K562 (cell line): ENCODE measurements around the gene BRMS1. TPM values are rescaled to one million over a fixed set of nuclear protein-coding genes. Genes with fewer than 3 reads are reported as not detected.

Experiments
- ATAC-seq: fragments of 200-7000 bp; cut with Tn5 transposase; 3 replicates; pipeline ENCODE4 v1.9.1; 2020; ENCODE audit warnings: moderate library complexity
- BruUV-seq: library from RNA; stranded (reverse); fragments of 400-500 nt; replicated peaks from 2 replicates; lab custom pipeline; 2021; lab: Mats Ljungman, UMichigan
- CTCF ChIA-PET: fragments of 300-600 bp; formaldehyde crosslinking; extraction: SDS; loops from one replicate; lab custom pipeline; 2021; ENCODE audit warnings: low intra/inter-chr PET ratio; lab: Yijun Ruan, JAX
- POLR2A ChIA-PET: fragments of 300-600, 350-650 bp; sonication (Branson Sonifier 250); formaldehyde crosslinking; extraction: SDS; loops from one replicate; lab custom pipeline; 2021; ENCODE audit warnings: antibody characterized with exemption, inconsistent platforms; lab: Yijun Ruan, JAX
- DNase-seq, 4 experiments: peaks; one replicate each; pipeline versions ENCODE4 v3.0.0 to v3.0.0-alpha.2; 2011 to 2018; ENCODE audit warnings: low spot score in 3 of 4, mixed read lengths in 3 of 4; ENCODE audit errors: extremely low read depth in 1 of 4
- FAIRE-seq: peaks from 2 replicates; lab custom pipeline; 2011; peaks lifted over from hg19 to GRCh38; lab: Jason Lieb, UNC
- H2AFZ ChIP-seq: 2 replicates; pipeline ENCODE4 v1.6.0; 2011; ENCODE audit warnings: low read depth, low read length, control low read depth, inconsistent platforms
- H3K27ac ChIP-seq: fragments of 200-600 bp; 3 replicates; pipeline ENCODE4 v1.8.0; 2011; ENCODE audit warnings: low read depth, mild to moderate bottlenecking, control low read depth, inconsistent platforms, low read length, moderate library complexity, mixed read lengths; ENCODE audit errors: extremely low read depth
- H3K27me3 ChIP-seq, 2 experiments: fragments of 300-600 bp in 1 of 2; 2 replicates in 1 of 2; 3 replicates in 1 of 2; pipeline versions ENCODE4 v1.6.0 to v1.8.0; 2011; ENCODE audit warnings: inconsistent platforms in 2 of 2, low read length in 2 of 2, mild to moderate bottlenecking in 1 of 2, mixed read lengths in 1 of 2, moderate library complexity in 1 of 2; ENCODE audit not compliant: control insufficient read depth in 2 of 2, insufficient read depth in 2 of 2
- H3K36me3 ChIP-seq: fragments of 300-600 bp; 3 replicates; pipeline ENCODE4 v1.8.0; 2011; ENCODE audit warnings: mild to moderate bottlenecking, low read length, inconsistent platforms; ENCODE audit not compliant: control insufficient read depth, insufficient read depth
- H3K4me1 ChIP-seq, 2 experiments: fragments of 200-600 bp in 1 of 2; replicated peaks in 1 of 2; 2 replicates in 1 of 2; 3 replicates in 1 of 2; pipeline versions ENCODE4 v1.5.1 to v1.8.0; 2011; ENCODE audit warnings: inconsistent platforms in 2 of 2, low read length in 2 of 2, mild to moderate bottlenecking in 1 of 2, mixed read lengths in 1 of 2, moderate library complexity in 1 of 2; ENCODE audit not compliant: control insufficient read depth in 2 of 2, insufficient read depth in 2 of 2
- H3K4me2 ChIP-seq: 2 replicates; pipeline ENCODE4 v1.6.1; 2011; ENCODE audit warnings: low read length, control low read depth, inconsistent platforms, mixed read lengths; ENCODE audit not compliant: insufficient read depth
- H3K4me3 ChIP-seq: fragments of 200-600 bp; sonication (generic), shearing (Covaris generic); 2 replicates; pipeline ENCODE4 v1.5.1; 2016; ENCODE audit warnings: control low read depth, inconsistent platforms
- H3K79me2 ChIP-seq: fragments of 200-600 bp; 3 replicates; pipeline ENCODE4 v1.8.0; 2011; ENCODE audit warnings: low read length, inconsistent platforms; ENCODE audit not compliant: control insufficient read depth, insufficient read depth
- H3K9ac ChIP-seq, 2 experiments: 2 replicates each; pipeline versions ENCODE4 v1.6.0 to v1.6.1; 2011; ENCODE audit warnings: low read depth in 2 of 2, low read length in 2 of 2, control low read depth in 1 of 2, inconsistent platforms in 1 of 2, mild to moderate bottlenecking in 1 of 2, mixed read lengths in 1 of 2; ENCODE audit not compliant: insufficient read depth in 1 of 2
- H3K9me1 ChIP-seq: one replicate; pipeline ENCODE4 v1.6.0; 2011; ENCODE audit warnings: inconsistent platforms, mild to moderate bottlenecking, low read length, moderate library complexity; ENCODE audit not compliant: control insufficient read depth, insufficient read depth
- H3K9me3 ChIP-seq: replicated peaks from 2 replicates; pipeline ENCODE4 v1.5.1; 2011; ENCODE audit warnings: low read depth, low read length, inconsistent platforms; ENCODE audit not compliant: control insufficient read depth, insufficient read depth
- H4K20me1 ChIP-seq: replicated peaks from 2 replicates; pipeline ENCODE4 v1.6.1; 2011; ENCODE audit warnings: low read length, inconsistent platforms, mixed read lengths; ENCODE audit not compliant: control insufficient read depth, insufficient read depth
- CHCHD3 ChIP-seq: fragments of 250-450 bp; sonication (Bioruptor Pico); IDR thresholded peaks from 2 replicates; pipeline ENCODE4 v2.1.2; 2022; ENCODE audit warnings: mild to moderate bottlenecking
- CREB3 ChIP-seq: fragments of 450-650 bp; conservative IDR thresholded peaks from 2 replicates; pipeline ENCODE4 v1.6.1; 2016; ENCODE audit warnings: missing genetic modification characterization, low read depth, mild to moderate bottlenecking, missing compliant biosample characterization, moderate library complexity
- ILK ChIP-seq: fragments of 450-650 bp; IDR thresholded peaks from 2 replicates; pipeline ENCODE4 v1.6.1; 2016; ENCODE audit warnings: missing genetic modification characterization, low read depth, mild to moderate bottlenecking, missing compliant biosample characterization, moderate library complexity, borderline replicate concordance
- IRF1 ChIP-seq: sonication (generic); formaldehyde crosslinking; IDR thresholded peaks from 2 replicates; pipeline ENCODE4 v1.8.0; 2022; ENCODE audit warnings: missing genetic modification reagents, mild to moderate bottlenecking, borderline replicate concordance
- KAT7 ChIP-seq: sonication (generic); formaldehyde crosslinking; IDR thresholded peaks from 2 replicates; pipeline ENCODE4 v1.8.0; 2022; ENCODE audit warnings: missing genetic modification reagents, mild to moderate bottlenecking, borderline replicate concordance
- KLF13 ChIP-seq: fragments of 450-650 bp; IDR thresholded peaks from 2 replicates; pipeline ENCODE4 v1.6.1; 2016; ENCODE audit warnings: missing genetic modification characterization, low read depth, mild to moderate bottlenecking, missing compliant biosample characterization, moderate library complexity, borderline replicate concordance
- MAZ ChIP-seq, 2 experiments: fragments of 450-650 bp in 1 of 2; sonication (generic) in 1 of 2; formaldehyde crosslinking; IDR thresholded peaks in 1 of 2; conservative IDR thresholded peaks in 1 of 2; 2 replicates each; pipeline versions ENCODE4 v1.4.0 to v1.5.0; 2020; ENCODE audit warnings: mild to moderate bottlenecking in 1 of 2, missing genetic modification reagents in 1 of 2
- MCM2 ChIP-seq: fragments of 450-650 bp; IDR thresholded peaks from 2 replicates; pipeline ENCODE4 v1.6.1; 2017; ENCODE audit warnings: low read depth, mild to moderate bottlenecking
- RAD21 ChIP-seq, 2 experiments: fragments of 250-450 bp in 1 of 2; fragments of 450-650 bp in 1 of 2; sonication (Bioruptor Pico) in 1 of 2; formaldehyde crosslinking in 1 of 2; IDR thresholded peaks in 1 of 2; conservative IDR thresholded peaks in 1 of 2; 2 replicates each; pipeline versions ENCODE4 v1.4.0 to v1.8.0; 2020 to 2022; ENCODE audit warnings: mild to moderate bottlenecking in 2 of 2, moderate library complexity in 1 of 2
- RBM15 ChIP-seq: fragments of 200-400 bp; formaldehyde crosslinking; IDR thresholded peaks from 2 replicates; pipeline ENCODE4 v1.6.1; 2018; ENCODE audit warnings: mild to moderate bottlenecking, low read length, moderate library complexity; ENCODE audit not compliant: insufficient read depth
- RBM17 ChIP-seq: fragments of 200-400 bp; formaldehyde crosslinking; IDR thresholded peaks from 2 replicates; pipeline ENCODE4 v1.6.1; 2017; ENCODE audit warnings: low read depth, mild to moderate bottlenecking, low read length, borderline replicate concordance
- SIN3A ChIP-seq, 2 experiments: fragments of 150-350 bp in 1 of 2; IDR thresholded peaks; 2 replicates each; pipeline ENCODE4 v1.6.1; 2011 to 2016; ENCODE audit warnings: borderline replicate concordance in 2 of 2, low read depth in 2 of 2, low read length in 2 of 2, mild to moderate bottlenecking in 2 of 2, moderate library complexity in 2 of 2; ENCODE audit not compliant: control insufficient read depth in 1 of 2
- SMC3 ChIP-seq: conservative IDR thresholded peaks from 2 replicates; pipeline ENCODE4 v1.6.1; 2011; ENCODE audit warnings: low read depth, low read length, improper control_type of control experiment; ENCODE audit not compliant: insufficient read depth
- TEAD1 ChIP-seq, 2 experiments: fragments of 450-650 bp in 1 of 2; sonication (generic) in 1 of 2; formaldehyde crosslinking; IDR thresholded peaks; 2 replicates each; pipeline versions ENCODE4 v1.4.0 to v1.8.0; 2020 to 2022; ENCODE audit warnings: mild to moderate bottlenecking in 2 of 2, missing genetic modification reagents in 1 of 2
- XRCC3 ChIP-seq: fragments of 450-650 bp; IDR thresholded peaks from 2 replicates; pipeline ENCODE4 v1.6.1; 2017; ENCODE audit warnings: mild to moderate bottlenecking, moderate library complexity
- ZNF124 ChIP-seq: sonication (generic); formaldehyde crosslinking; IDR thresholded peaks from 2 replicates; pipeline ENCODE4 v1.8.1; 2022; ENCODE audit warnings: missing genetic modification reagents
- ZNF316 ChIP-seq: fragments of 450-650 bp; IDR thresholded peaks from 2 replicates; pipeline ENCODE4 v1.6.1; 2016
- ZNF445 ChIP-seq: fragments of 250-450 bp; sonication (Bioruptor Pico); IDR thresholded peaks from 2 replicates; pipeline ENCODE4 v1.4.0; 2020; ENCODE audit warnings: low read depth, mild to moderate bottlenecking, moderate library complexity
- WGBS: fragments of 100-300 bp; shearing (Covaris generic); methylation state at CpG from one replicate; pipeline ENCODE4 v1.1.6; 2016; ENCODE audit warnings: low coverage, mixed read lengths; ENCODE audit not compliant: insufficient coverage; ENCODE audit errors: missing lambda C conversion rate; 5-methylcytosine and 5-hydroxymethylcytosine counted together
- in situ Hi-C: fragments of 300-500 bp; cut with MboI; formaldehyde crosslinking; loops from 4 replicates; pipeline ENCODE4 v1.15.0; 2018; ENCODE audit warnings: inconsistent platforms, mixed read lengths
- intact Hi-C: fragments of 100-400 bp; cut with micrococcal nuclease; formaldehyde crosslinking; loops from 2 replicates; pipeline ENCODE4 v1.14.2; 2022
- polyA plus RNA-seq, 8 experiments: library from polyadenylated mRNA; depleted of rRNA in 4 of 8; stranded (reverse) in 5 of 8; unstranded in 3 of 8; fragments of >200 nt; fragmentation: Nextera tagmentation in 2 of 8; fragmentation: Illumina TruSeq in 1 of 8; extraction: Ambion mirVana in 2 of 8; extraction: Trizol in 1 of 8; gene quantifications; 2 replicates each; pipeline versions ENCODE4 v1.2.1 to v1.2.3, GENCODE V29; 2011 to 2014; ENCODE audit warnings: inconsistent platforms in 1 of 8, missing spikeins in 1 of 8
- total RNA-seq, 7 experiments: library from RNA; depleted of rRNA in 6 of 7; stranded (reverse); fragments of >200 nt in 6 of 7; fragmentation: Illumina TruSeq in 2 of 7; extraction: Trizol in 2 of 7; gene quantifications; 2 replicates each; pipeline versions ENCODE4 v1.2.1 to v1.2.3, GENCODE V29; 2011 to 2021; ENCODE audit warnings: low replicate concordance in 1 of 7

BRMS1 gene
- total and polyA plus RNA-seq, 9 of the 15 experiments (the other 6 are each of a cell fraction or from before 2014, with no cell fraction given), result 2.2 to 78.8 (median 33.4) TPM

DNA sequence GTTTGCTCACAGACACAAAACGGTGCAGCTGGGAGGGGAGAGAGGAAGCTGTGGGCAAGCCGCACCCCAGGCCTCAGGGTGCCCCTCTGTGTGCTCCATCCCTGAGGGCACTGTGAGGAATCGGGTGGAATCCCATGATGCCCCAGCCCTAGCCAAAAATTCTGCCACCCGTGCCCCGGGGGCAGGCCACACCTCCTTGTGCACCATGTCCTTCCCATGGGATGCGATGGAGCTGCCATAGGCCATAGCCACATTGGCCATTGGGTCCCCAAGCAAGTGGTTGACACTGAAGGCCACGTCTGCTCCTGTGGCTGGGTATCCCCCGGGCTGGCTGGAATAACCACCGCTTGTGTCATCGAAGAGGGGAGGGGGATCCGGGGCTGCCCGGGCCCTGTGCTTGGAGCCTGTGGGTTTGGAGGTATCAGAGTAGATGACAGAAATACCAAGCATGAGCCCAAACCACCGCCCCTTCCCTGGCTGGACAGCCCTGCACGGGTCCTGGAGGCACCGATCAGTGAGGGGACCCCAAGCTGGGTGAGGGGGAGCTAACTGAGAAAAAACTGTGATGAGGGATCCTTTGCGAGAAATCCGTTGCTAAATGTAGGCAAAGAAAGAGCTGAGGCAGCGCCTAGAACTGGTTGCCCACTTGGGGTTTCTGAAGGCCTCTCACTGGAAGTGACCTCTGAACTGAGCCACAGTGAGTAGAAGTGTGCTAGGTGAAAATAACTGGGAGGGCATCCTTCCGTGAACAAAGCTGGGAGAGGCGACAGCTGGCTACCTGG lies 56.8 kb downstream of the BRMS1 start:
- Histone ChIP-seq H4K20me1 (peaks cover 7% of the 10 kb centered on the region), H3K4me1 (peaks cover 19 to 65% of the 10 kb centered on the region in 2 experiments), H2AFZ (peak overlapping the region; percentile 90), H3K9ac (peak overlapping the region; percentile 93 to 100), H3K79me2 (peaks cover 24% of the 10 kb centered on the region), H3K9me1 (peaks cover 2% of the 10 kb centered on the region), H3K4me3 (peak overlapping the region; percentile 84), H3K27ac (peak overlapping the region; percentile 80), H3K27me3 (no peaks in the 10 kb centered on the region), H3K36me3 (peaks cover 37% of the 10 kb centered on the region; the same call in 2 of the 3 replicates), H3K4me2 (peak overlapping the region; percentile 100), H3K9me3 (no peaks in the 10 kb centered on the region)
- no peak for DNase-seq
- ATAC-seq, result no peak; the same call in 2 of the 3 replicates
- BruUV-seq, result no TSS peak
- 32% methylated on average over 20 of the region's 20 CpGs for WGBS
- peak; percentile 44 for FAIRE-seq
- CTCF ChIA-PET, result interaction anchor here (1.2 kb wide), 1 partner anchor 65 kb away, joined by 3 read pairs; no protein-coding TSS in a partner anchor
- intact Hi-C loops (loop anchor here (2.0 kb wide), 1 partner anchor 65 kb away; no protein-coding TSS in a partner anchor), in situ Hi-C loops (no loop called here)
- POLR2A ChIA-PET, result interaction anchor here (0.6 to 2.6 kb wide), 15 partner anchors 8 to 1210 kb away, joined by 3 to 18 read pairs (median 4); partner anchors contain the start of genes B4GAT1, CNIH2 and RAB1B
- no peak for TF ChIP-seq RBM17
- TF ChIP-seq MCM2, result no peak
- peak; percentile 29; the same call in 1 of the 2 replicates for TF ChIP-seq KAT7 (CRISPR knock-in tag)
- TF ChIP-seq CHCHD3 (CRISPR knock-in tag), result no peak
- TF ChIP-seq ZNF316, result no peak
- TF ChIP-seq SMC3, result no peak
- no peak for TF ChIP-seq ILK (tag)
- TF ChIP-seq CREB3 (tag), result no peak
- no peak for TF ChIP-seq IRF1 (CRISPR knock-in tag)
- no peak for TF ChIP-seq ZNF124 (CRISPR knock-in tag)
- no peak for TF ChIP-seq XRCC3
- no peak for TF ChIP-seq KLF13
- no peak for TF ChIP-seq RAD21 (CRISPR knock-in tag; conservative IDR thresholded peaks at IDR 0.05 in 1 of 2, IDR thresholded peaks at IDR 0.05 in 1 of 2)
- TF ChIP-seq MAZ (CRISPR knock-in tag; conservative IDR thresholded peaks at IDR 0.05 in 1 of 2, IDR thresholded peaks at IDR 0.05 in 1 of 2), result no peak
- 0 out of 4 replicates have a peak, but pooled peaks of 1 of the 2 experiments have one; percentile 17 for TF ChIP-seq SIN3A (IDR thresholded peaks at IDR 0.05; ENCODE audit: borderline replicate concordance in 2 of 2, control insufficient read depth in 1 of 2, low read depth in 2 of 2, low read length in 2 of 2)
- TF ChIP-seq RBM15, result no peak
- TF ChIP-seq TEAD1 (CRISPR knock-in tag; IDR thresholded peaks at IDR 0.05), result no peak
- TF ChIP-seq ZNF445 (CRISPR knock-in tag), result no peak
